22Rv1 (cell line): ENCODE results near the gene SCLT1.

Source experiments
- H3K27ac ChIP-seq: fragments of 450-650 bp; 2 replicates; pipeline ENCODE4 v1.5.1; 2017
- ZFX ChIP-seq: fragments of 450-650 bp; IDR thresholded peaks from 2 replicates; pipeline ENCODE4 v1.6.1; 2017; ENCODE audit warnings: antibody characterized with exemption, borderline replicate concordance
- TF ChIP-seq, protein P1 (sequence below): fragments of 450-650 bp; IDR thresholded peaks from 2 replicates; pipeline ENCODE4 v1.5.1; 2017; ENCODE audit warnings: mild to moderate bottlenecking

The SCLT1 gene

DNA sequence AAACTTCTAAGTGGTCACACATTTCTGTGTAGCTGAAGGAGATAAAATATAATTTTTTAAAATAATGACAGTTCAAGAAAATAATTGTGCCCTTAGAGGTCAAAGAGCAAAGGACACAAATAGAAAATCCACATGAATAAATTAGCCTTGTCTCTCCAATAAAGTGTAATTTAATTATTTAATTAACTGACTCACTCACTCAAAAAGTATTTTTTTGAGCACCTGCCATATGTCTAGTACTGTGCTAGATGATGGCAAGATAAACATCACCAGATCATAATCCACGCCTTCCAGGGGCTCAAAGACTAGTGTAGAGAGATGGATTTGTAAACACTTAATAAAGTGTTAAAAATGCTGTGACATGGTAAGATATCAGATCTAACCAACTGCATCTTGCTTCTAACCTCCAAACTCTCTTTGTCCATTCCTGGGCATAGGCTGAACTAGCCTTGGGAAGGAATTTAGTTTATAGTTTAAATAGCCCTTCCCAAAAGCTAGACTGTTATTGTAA is 112.5 kb downstream of the SCLT1 start:
- H3K27ac ChIP-seq: no peak overlapping the region
- TF ChIP-seq, protein P1, sequence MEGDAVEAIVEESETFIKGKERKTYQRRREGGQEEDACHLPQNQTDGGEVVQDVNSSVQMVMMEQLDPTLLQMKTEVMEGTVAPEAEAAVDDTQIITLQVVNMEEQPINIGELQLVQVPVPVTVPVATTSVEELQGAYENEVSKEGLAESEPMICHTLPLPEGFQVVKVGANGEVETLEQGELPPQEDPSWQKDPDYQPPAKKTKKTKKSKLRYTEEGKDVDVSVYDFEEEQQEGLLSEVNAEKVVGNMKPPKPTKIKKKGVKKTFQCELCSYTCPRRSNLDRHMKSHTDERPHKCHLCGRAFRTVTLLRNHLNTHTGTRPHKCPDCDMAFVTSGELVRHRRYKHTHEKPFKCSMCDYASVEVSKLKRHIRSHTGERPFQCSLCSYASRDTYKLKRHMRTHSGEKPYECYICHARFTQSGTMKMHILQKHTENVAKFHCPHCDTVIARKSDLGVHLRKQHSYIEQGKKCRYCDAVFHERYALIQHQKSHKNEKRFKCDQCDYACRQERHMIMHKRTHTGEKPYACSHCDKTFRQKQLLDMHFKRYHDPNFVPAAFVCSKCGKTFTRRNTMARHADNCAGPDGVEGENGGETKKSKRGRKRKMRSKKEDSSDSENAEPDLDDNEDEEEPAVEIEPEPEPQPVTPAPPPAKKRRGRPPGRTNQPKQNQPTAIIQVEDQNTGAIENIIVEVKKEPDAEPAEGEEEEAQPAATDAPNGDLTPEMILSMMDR: no peak
- no peak for TF ChIP-seq ZFX

DNA sequence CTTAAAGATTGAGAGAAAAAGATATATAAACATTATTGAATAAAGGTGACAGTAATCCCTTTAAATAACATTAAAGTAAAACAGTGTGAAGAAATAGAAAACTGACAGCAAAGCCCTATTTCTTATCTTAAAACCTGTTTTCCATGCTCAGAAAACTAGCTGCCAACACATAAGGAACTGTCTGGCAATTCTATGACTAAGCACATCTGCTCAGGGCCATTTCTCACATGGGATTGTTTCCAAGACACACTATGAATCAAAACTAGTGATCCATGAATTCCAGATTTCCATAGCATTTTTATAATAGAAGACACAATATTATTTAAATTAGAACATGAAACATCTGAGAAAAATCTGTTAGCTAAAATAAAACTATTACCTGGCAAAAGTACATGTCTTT is 113.4 kb downstream of the SCLT1 start:
- TF ChIP-seq, protein P1: no peak
- no peak for TF ChIP-seq ZFX
- no peak overlapping the region for H3K27ac ChIP-seq

DNA sequence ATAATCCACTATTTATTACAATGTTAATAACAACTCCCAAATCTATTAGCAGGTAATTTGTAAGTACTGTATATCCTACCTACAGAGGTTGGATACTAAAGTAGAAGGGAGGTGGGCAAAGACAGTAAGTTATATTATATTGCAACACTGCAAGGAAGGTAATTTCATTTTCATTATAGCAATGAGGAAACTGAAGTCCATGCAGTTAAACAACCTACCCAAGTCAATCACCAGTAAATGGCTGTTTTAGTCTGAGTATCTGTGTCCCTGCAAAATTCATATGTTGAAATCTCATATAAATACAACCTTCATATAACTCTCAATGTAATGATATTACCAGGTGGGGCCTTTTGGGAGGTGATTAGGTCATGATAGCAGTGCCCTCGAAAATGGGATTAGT is 114.4 kb downstream of the SCLT1 start:
- no peak overlapping the region for H3K27ac ChIP-seq
- no peak for TF ChIP-seq ZFX
- TF ChIP-seq, protein P1: no peak

DNA sequence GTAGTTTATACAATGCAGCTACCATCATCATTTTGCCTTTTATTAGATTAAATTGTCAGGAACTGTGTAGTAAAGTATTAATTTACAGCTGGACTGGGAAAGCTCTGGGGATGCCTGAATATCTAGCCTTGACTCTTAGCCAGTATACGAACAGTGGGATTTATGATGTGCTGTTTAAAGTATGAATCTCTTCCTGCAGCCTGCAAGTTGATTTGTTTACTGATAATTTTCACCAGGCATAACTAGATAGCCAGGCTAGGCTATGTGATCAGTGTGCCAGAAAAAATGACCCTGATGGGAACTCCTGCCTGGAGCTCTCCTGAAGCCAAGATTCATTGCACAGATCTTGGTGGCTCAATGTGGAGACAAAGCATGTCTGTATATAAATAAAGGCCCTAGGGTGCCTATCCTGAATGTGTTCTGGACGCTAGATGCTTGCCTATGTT is 119.2 kb downstream of the SCLT1 start:
- H3K27ac ChIP-seq: no peak overlapping the region
- no peak for TF ChIP-seq ZFX
- TF ChIP-seq, protein P1: no peak

DNA sequence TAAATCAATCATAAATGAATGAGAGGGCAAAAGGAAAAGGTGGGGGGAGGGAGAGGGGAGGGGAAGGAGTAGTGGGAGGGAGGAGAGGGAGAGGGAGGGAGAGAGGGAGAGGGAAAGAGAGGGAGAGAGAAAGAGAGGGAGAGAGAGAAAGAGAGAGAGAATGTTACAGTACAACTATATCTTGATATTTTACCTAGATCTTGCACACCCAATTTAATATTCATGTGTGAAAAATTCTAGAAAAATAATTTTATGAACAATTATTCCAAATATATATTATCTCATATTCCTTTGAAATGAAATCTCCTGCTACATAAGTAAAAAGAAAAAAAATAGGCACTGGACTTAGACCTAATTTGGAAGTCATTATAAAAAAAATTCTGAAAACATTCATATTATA is 120.0 kb downstream of the SCLT1 start:
- no peak for TF ChIP-seq ZFX
- TF ChIP-seq, protein P1: no peak

DNA sequence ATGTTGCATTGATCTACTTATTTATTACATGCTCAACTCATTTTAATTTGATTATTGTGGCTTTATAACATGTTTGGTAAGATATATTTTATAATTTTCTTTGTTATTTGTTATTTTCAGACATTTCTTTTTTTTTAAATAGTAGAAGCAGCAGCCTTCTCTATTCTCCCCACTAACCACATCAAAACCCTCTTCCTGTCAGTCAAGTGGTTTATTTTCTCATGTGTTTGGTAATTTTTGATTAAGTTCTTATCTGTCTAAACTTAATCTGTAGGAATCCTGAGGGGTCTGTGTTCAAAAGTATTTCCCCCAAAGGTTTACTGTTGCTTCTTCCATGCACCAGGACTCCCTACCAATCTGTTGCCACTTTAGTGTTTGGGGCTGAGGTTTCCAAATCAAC is 131.9 kb downstream of the SCLT1 start:
- H3K27ac ChIP-seq: no peak overlapping the region
- TF ChIP-seq ZFX: no peak
- TF ChIP-seq, protein P1: no peak

More for the DNA sequence above, 120.0 kb downstream of the SCLT1 start:
- no peak overlapping the region for H3K27ac ChIP-seq

DNA sequence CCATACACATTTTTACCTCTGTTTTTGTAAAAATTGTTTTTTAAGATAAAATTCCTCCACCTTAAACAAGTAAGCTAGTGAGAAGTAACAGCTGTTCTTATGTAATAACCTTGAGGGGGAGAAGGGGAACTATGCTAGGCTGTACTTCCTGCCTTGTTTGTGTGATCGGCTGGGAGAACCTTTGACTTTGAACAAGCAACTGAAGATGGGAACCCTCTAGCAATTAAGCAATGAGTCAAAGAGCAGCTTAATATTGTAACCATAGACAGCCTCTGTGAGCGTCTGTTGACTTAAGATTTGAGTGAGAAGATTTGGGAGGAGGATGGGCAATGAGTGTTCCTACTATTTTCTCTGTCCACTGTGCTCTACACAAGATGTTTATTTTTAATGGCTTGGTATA is 135.1 kb downstream of the SCLT1 start:
- TF ChIP-seq, protein P1: no peak
- TF ChIP-seq ZFX: no peak
- no peak overlapping the region for H3K27ac ChIP-seq
